ENCODE results near the gene WASHC4.
"Not testable (repeated sequence)": the region's sequence is repeated elsewhere in the genome, so short reads cannot be mapped to it uniquely, and the experiment has no call there.

Gene WASHC4

DNA sequence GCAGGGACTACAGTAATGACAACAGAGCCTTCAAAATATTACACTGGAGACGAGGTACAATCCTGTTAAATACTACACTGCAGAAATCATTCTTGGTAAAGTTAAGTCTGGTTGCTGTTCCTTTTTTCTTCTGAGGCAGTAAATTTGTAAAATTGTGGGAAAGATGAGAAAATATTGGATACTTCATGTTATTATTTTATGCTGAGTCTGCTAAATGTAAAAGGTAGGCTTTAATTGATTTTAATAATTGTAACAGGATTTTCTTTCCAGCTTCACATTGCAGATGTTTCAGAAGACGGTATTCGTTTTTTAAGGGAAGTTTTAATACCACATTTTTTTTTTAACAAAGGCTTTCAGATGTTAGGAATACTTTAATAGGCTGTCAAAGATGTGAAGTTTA lies 62.6 kb downstream of the WASHC4 start:
- no peak for DNase-seq

DNA sequence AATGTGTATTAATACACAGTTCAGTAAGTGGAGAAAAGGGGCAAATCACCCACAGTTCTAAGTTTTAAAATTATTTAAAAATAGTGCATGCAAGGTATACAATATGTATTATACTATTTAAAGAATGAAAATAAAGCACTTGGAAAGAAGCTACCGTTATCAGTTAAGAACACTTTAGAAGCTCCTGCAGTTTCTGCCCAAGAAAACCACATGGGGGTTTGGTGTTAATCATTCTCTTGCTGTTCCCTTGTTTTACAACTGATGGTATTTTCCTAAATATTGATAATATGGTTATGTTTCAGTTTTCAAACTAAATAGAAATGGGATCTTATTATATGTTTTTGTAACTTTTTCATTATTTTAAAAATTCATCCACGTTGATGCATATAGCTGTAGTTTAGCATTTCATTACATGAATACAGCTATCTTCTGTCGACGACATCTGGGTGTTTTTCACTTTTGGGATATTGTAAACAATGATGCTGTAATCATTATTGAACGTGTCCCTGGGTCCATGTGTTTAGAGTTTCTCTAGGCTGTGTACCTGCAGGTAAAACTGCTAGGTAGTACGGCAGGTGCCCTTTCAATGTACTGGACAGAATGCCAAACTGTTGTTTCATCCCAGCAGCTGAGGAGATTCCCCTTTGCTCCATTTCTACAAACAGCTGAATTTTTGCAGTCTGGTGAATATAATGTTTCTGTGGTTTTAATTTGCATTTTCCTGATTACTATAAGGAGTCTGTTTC lies 64.3 kb downstream of the WASHC4 start:
- no peak for DNase-seq

- no peak for DNase-seq
Measured at GRCh38 chr12:105175397-105175990, 68.0 kb downstream of the WASHC4 start.

DNA sequence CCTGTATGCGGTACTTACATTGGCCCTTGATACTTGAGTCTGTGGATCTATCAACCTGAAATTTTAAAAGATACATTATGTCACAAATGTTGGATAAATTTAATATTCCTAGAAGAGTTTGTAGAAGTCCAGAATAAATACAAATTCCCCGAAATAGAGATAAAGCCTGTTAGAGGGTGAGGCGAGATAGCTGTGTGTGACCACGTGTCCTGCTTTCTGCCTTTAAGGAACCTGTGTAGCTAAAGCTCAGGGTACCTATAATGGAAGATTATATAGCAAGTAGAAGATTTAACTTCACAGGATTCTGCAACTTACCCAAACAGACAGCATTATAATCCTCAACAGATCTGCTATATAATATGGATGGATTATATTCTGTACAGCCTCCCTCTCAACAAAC lies 69.7 kb downstream of the WASHC4 start:
- DNase-seq, result no peak

DNA sequence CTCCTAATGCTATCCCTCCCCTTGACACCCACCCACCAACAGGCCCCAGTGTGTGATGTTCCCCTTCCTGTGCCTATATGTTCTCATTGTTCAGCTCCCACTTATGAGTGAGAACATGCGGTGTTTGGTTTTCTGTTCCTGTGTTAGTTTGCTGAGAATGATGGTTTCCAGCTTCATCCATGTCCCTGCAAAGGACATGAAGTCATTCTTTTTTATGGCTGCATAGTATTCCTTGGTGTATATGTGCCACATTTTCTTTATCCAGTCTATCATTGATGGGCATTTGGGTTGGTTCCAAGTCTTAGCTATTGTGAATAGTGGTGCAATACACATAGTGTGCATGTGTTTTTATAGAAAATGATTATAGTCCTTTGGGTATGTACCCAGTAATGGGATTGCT lies 71.6 kb downstream of the WASHC4 start:
- DNase-seq, result not testable (repeated sequence)

GRCh38 chr12:105183406-105183805 lies 75.9 kb downstream of the WASHC4 start:
- DNase-seq, result not testable (repeated sequence)

DNA sequence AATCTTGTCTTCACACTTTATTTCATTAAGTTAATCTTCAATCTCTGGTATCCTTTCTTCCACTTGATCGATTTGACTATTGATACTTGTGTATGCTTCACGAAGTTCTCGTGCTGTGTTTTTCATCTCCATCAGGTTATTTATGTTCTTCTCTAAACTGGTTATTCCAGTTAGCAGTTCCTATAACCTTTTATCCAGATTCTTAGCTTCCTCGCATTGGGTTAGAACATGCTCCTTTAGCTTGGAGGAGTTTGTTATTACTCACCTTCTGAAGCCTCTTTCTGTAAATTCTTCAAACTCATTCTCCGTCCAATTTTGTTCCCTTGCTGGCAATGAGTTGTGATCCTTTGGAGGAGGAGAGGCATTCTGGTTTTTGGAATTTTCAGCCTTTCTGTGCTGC lies 76.4 kb downstream of the WASHC4 start:
- not testable (repeated sequence) for DNase-seq

DNA sequence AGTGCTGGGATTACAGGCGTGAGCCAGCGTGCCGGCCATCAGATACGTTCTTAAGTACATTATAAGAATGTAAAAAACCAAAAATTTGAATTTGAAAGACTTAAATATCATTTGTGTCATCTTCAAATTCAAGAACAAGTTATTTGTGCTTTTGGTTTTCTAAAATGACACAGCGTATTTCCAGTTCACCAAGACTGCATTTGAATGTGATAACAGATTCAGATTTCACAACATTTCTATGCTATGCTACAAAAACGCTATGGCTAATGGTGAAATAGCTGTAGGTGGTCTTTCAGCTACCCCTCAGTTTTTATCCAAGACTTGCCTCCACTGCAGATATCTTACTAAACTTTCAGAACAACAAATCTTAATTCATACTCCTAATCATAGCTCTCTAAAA lies 81.8 kb downstream of the WASHC4 start:
- DNase-seq, result no peak

- DNase-seq, result no peak
Measured at GRCh38 chr12:105190530-105190929, 83.0 kb downstream of the WASHC4 start.

- peak; percentile 54 for DNase-seq
Measured at GRCh38 chr12:105192624-105193225, 85.2 kb downstream of the WASHC4 start.

GRCh38 chr12:105194947-105195346 lies 87.4 kb downstream of the WASHC4 start:
- no peak for DNase-seq

GRCh38 chr12:105196090-105196489 lies 88.6 kb downstream of the WASHC4 start:
- DNase-seq, result no peak

DNA sequence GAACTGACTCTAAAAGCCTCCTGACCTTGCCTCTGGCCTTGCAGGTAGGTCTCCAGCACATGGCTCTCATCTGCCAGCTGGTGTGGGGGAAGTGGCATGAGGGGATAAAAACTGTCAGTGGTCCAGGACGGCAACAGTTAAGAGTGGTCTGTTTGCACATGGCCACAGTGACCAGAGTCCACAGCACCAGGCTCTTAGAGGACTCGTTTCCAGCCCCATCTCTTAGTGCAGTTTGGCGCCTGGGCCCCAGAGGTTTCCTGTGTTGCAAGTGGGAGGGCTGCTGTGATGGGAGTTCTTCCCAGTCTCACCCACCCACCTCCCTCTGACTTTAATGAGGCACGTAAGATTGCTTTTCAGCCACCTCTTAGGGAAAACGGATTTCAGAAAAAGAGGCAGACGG lies 91.4 kb downstream of the WASHC4 start:
- DNase-seq, result no peak

DNA sequence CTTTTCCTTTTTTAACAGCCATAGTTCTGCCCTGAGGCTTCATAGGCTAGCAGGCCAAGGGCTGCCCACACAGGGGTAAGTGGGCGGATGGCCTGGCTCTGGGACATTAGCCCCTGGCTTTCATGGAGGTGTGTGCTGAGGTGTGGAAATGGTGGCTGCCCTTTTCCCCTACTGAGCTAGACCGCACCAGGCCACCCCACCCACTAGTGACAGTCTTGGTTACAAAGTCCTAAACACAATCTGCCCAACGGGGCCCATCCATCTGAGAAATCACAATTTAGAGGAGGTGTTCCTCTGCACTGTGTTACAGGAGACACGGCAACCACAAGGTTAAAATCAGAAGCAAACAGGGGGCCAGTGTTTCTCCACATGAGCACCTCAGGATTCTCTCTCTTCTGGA lies 92.9 kb downstream of the WASHC4 start:
- no peak for DNase-seq

- peak; percentile 35 for DNase-seq
Measured at GRCh38 chr12:105201299-105201698, 93.8 kb downstream of the WASHC4 start.

DNA sequence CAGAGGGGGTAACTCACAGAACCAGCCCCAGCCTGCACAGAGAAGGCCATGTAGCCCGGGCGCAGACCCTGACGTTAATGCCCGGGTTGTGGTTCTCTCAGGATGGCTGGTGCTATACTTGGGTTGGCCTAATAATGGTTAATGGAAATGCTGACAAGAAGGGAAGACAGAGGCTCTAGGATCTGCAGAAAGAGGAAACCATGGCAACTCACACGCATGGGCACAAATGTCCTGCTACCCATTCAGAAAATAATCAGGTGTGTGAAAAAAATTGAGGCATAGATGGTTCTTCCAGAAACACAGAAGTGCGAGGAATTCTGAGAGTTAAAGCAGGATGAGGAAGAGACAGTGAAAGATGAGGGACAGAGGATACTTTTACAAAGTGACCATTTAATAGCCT lies 94.7 kb downstream of the WASHC4 start:
- DNase-seq, result no peak

- no peak for DNase-seq
Measured at GRCh38 chr12:105204127-105204526, 96.6 kb downstream of the WASHC4 start.

- no peak for DNase-seq
Measured at GRCh38 chr12:105204916-105205315, 97.4 kb downstream of the WASHC4 start.

DNA sequence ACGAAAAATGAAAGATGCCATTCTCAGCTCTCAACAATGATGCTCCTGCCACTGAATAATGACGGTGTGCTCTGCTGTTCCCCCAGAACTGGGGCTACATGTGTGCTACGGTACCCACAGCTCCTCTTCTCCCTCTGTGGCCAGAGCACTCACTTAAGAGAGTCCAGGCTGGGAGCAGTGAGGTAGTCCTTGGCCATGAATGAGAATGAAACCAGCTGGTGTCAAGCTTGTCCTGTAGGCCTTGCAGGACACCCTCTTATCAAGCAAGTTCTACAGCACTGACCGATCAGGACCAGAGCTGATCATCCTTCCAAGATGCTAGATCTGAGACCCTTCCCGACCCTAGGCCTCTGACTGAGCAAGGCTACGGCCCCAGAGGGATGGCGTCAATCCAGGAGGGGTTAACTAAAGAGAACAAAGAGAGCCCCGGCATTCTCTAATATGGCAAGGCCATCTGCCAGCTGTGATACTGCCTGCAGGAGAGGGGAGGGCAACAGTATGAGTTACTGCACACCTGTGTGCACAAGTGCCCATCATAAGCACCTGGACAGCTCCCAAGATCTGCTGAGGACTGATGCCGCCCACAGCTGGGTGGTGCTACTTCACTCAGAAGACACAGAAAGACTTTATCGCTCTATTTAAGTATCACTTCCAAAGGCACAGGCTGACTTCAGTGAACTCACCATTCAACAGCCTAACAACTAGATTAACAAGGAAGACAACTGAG lies 98.0 kb downstream of the WASHC4 start:
- DNase-seq, result no peak

DNA sequence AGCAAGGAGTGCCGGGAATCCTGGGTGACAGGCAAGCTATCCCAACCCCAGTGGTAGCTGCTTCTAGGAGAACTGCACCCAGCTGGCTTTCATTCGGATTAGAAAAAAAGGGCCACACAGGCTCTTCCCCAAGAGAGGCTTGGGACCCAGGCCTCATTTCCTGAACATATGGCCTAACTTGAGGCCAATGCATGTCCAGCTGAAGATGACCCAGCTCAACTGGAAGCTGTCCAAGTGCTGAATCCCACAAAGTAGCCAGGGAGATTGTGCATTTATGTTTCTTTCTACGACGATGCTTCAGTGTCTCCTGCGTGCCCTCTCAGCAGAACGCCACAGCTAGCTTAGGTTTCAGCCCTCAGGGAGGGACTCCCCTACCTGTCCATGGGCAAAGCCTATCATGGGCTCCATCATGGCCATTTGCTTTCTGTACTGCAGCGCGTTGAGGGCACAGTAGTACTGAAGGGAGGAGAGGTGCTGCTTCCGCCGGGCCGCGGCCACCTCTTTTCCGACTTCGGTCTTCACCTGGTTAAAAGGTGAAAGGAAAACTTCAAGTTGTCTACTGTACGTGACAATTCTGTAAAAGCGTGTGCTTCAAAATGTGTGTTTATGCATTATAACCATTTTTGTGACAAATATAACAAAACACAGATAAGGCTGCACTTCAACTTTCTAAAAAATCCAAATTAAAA lies 99.3 kb downstream of the WASHC4 start:
- no peak for DNase-seq

DNA sequence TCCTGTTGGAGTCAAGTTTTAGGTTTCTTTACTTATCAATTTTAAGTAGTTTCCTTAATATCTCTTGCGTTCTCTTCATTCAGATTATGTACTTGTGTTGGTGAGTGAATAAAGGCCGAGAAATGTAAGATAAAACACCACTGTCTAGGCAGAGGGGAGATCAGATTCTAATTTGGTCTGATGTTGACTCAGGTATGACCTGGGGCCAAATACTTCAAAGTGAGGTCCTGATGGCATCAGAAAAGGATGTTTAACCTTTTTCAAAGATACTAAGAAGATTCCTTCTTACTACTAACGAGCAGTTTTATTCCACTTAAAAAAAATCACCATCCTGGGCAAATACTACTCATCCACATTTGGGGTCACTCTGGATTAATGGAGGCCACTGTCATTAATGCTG lies 101.6 kb downstream of the WASHC4 start:
- DNase-seq, result no peak

GRCh38 chr12:105212438-105212837 lies 104.9 kb downstream of the WASHC4 start:
- DNase-seq, result no peak

DNA sequence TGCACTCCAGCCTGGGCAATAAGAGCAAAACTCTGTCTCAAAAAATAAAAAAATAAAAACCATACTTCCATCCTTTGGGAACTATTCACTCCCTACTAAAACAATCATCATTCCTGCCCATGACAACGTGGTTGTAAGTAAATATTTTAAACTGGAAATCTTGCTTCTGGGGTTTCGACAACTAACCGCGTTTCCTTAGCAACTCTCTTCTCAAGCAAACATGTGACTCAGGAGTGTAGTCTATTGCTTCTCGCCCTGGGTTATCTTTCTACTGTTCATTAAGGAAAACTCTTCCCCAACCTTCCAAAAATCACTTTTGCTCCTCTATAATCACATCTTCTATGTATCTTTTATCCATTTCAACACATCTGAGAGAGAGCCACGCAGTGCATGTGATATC lies 106.6 kb downstream of the WASHC4 start:
- no peak for DNase-seq

Data from midbrain (tissue), 1 donor.